IMR-90 (cell line): ENCODE data around the gene FXYD3. TPM values are rescaled to one million over a fixed set of nuclear protein-coding genes. Genes with fewer than 3 reads are reported as not detected.

ENCODE experiments used
- ATAC-seq: fragments of 200-7000 bp; cut with Tn5 transposase; 2 replicates; pipeline ENCODE4 v1.9.1; 2020; ENCODE audit warnings: low read depth, mild to moderate bottlenecking, moderate library complexity
- BruUV-seq: library from RNA; stranded (reverse); fragments of 400-500 nt; replicated peaks from 2 replicates; lab custom pipeline; 2021; lab: Mats Ljungman, UMichigan
- CTCF ChIA-PET: fragments of 300-600 bp; formaldehyde crosslinking; extraction: SDS; loops from one replicate; lab custom pipeline; 2021; ENCODE audit warnings: antibody characterized with exemption; lab: Yijun Ruan, JAX
- POLR2A ChIA-PET: fragments of 300-600 bp; sonication (Branson Sonifier 250); formaldehyde crosslinking; loops from one replicate; lab custom pipeline; 2022; ENCODE audit warnings: antibody characterized with exemption; ENCODE audit not compliant: unreplicated experiment; lab: Charles Lee
- DNase-seq: peaks from one replicate; pipeline ENCODE4 v3.0.0; 2013
- H2AFZ ChIP-seq: replicated peaks from 2 replicates; pipeline ENCODE3; 2013; ENCODE audit warnings: low read length, mild to moderate bottlenecking; ENCODE audit not compliant: poor library complexity
- H2AK5ac ChIP-seq: 2 replicates; pipeline ENCODE4 v1.6.1; 2013; ENCODE audit warnings: low read depth, low read length, inconsistent platforms
- H2AK9ac ChIP-seq: replicated peaks from 2 replicates; pipeline ENCODE3; 2013; ENCODE audit warnings: mild to moderate bottlenecking, low read depth, low read length, moderate library complexity; ENCODE audit not compliant: poor library complexity
- H2BK120ac ChIP-seq: 2 replicates; pipeline ENCODE4 v1.6.1; 2013; ENCODE audit warnings: low read depth, low read length, inconsistent platforms
- H2BK15ac ChIP-seq: 3 replicates; pipeline ENCODE4 v1.6.1; 2013; ENCODE audit warnings: low read depth, low read length, inconsistent platforms
- H2BK20ac ChIP-seq: 2 replicates; pipeline ENCODE4 v1.6.1; 2013; ENCODE audit warnings: low read depth, mild to moderate bottlenecking, inconsistent platforms, low read length, moderate library complexity
- H2BK5ac ChIP-seq: 2 replicates; pipeline ENCODE4 v1.6.1; 2013; ENCODE audit warnings: mild to moderate bottlenecking, low read depth, low read length, inconsistent platforms; ENCODE audit not compliant: poor library complexity, severe bottlenecking
- H3K14ac ChIP-seq: replicated peaks from 2 replicates; pipeline ENCODE4 v1.6.1; 2013; ENCODE audit warnings: low read depth, low read length, inconsistent platforms
- H3K18ac ChIP-seq: 2 replicates; pipeline ENCODE4 v1.6.1; 2013; ENCODE audit warnings: low read depth, low read length, control low read depth
- H3K23ac ChIP-seq: 2 replicates; pipeline ENCODE4 v1.6.1; 2013; ENCODE audit warnings: low read depth, low read length, inconsistent platforms
- H3K27ac ChIP-seq: 2 replicates; pipeline ENCODE4 v1.5.1; 2013; ENCODE audit warnings: mild to moderate bottlenecking, control low read depth, low read length; ENCODE audit not compliant: insufficient read depth
- H3K27me3 ChIP-seq: 2 replicates; pipeline ENCODE4 v1.6.1; 2013; ENCODE audit warnings: low read length; ENCODE audit not compliant: control insufficient read depth, insufficient read depth
- H3K36me3 ChIP-seq: 2 replicates; pipeline ENCODE4 v1.6.1; 2013; ENCODE audit warnings: low read length, mixed read lengths; ENCODE audit not compliant: control insufficient read depth, insufficient read depth
- H3K4ac ChIP-seq: 2 replicates; pipeline ENCODE4 v1.6.1; 2013; ENCODE audit warnings: low read depth, low read length, inconsistent platforms
- H3K4me1 ChIP-seq: 2 replicates; pipeline ENCODE4 v1.6.1; 2013; ENCODE audit warnings: low read length, mixed read lengths; ENCODE audit not compliant: control insufficient read depth, insufficient read depth
- H3K4me2 ChIP-seq: 2 replicates; pipeline ENCODE4 v1.6.1; 2013; ENCODE audit warnings: low read depth, mild to moderate bottlenecking, control low read depth, low read length, moderate library complexity
- H3K4me3 ChIP-seq: 2 replicates; pipeline ENCODE4 v1.5.1; 2013; ENCODE audit warnings: low read depth, mild to moderate bottlenecking, control low read depth, low read length, moderate library complexity; ENCODE audit not compliant: insufficient read depth
- H3K56ac ChIP-seq: 2 replicates; pipeline ENCODE4 v1.6.1; 2013; ENCODE audit warnings: low read length, inconsistent platforms; ENCODE audit not compliant: insufficient read depth; ENCODE audit errors: extremely low read depth
- H3K79me1 ChIP-seq, 2 experiments: 2 replicates each; pipeline ENCODE4 v1.6.1; 2013; ENCODE audit warnings: low read length in 2 of 2, inconsistent platforms in 1 of 2, low read depth in 1 of 2
- H3K9ac ChIP-seq: 2 replicates; pipeline ENCODE4 v1.6.1; 2013; ENCODE audit warnings: low read depth, low read length, control low read depth
- H3K9me1 ChIP-seq: 2 replicates; pipeline ENCODE4 v1.6.1; 2013; ENCODE audit warnings: low read length, inconsistent platforms; ENCODE audit not compliant: insufficient read depth
- H3K9me3 ChIP-seq: 2 replicates; pipeline ENCODE4 v1.6.1; 2013; ENCODE audit warnings: low read length; ENCODE audit not compliant: control insufficient read depth, insufficient read depth
- H4K20me1 ChIP-seq: 2 replicates; pipeline ENCODE4 v1.6.1; 2013; ENCODE audit warnings: low read length, inconsistent platforms; ENCODE audit not compliant: insufficient read depth
- H4K5ac ChIP-seq: 2 replicates; pipeline ENCODE4 v1.6.1; 2013; ENCODE audit warnings: mild to moderate bottlenecking, low read depth, low read length, control low read depth
- H4K8ac ChIP-seq, 2 experiments: 2 replicates each; pipeline ENCODE4 v1.6.1; 2013; ENCODE audit warnings: low read depth in 2 of 2, low read length in 2 of 2, control low read depth in 1 of 2, inconsistent platforms in 1 of 2
- H4K91ac ChIP-seq: 2 replicates; pipeline ENCODE4 v1.6.1; 2013; ENCODE audit warnings: low read depth, low read length, inconsistent platforms; ENCODE audit not compliant: insufficient read depth
- BHLHE40 ChIP-seq: fragments of 150-350 bp; IDR thresholded peaks from 2 replicates; pipeline ENCODE4 v1.6.1; 2016; ENCODE audit warnings: mild to moderate bottlenecking, low read depth, low read length
- CEBPB ChIP-seq: IDR thresholded peaks from 2 replicates; pipeline ENCODE4 v1.6.1; 2012; ENCODE audit warnings: low read depth, low read length, improper control_type of control experiment
- CHD1 ChIP-seq: IDR thresholded peaks from 2 replicates; pipeline ENCODE4 v1.6.1; 2012; ENCODE audit warnings: low read depth, low read length, improper control_type of control experiment
- CTCF ChIP-seq: conservative IDR thresholded peaks from 2 replicates; pipeline ENCODE4 v1.5.1; 2012; ENCODE audit warnings: mild to moderate bottlenecking, low read depth, low read length, improper control_type of control experiment
- ELK1 ChIP-seq: fragments of 150-350 bp; IDR thresholded peaks from 2 replicates; pipeline ENCODE4 v1.6.1; 2016; ENCODE audit warnings: low read depth, mild to moderate bottlenecking, low read length, moderate library complexity, borderline replicate concordance
- FOS ChIP-seq: fragments of 150-350 bp; IDR thresholded peaks from 2 replicates; pipeline ENCODE4 v1.6.1; 2016; ENCODE audit warnings: low read depth, low read length
- MAFK ChIP-seq: IDR thresholded peaks from 2 replicates; pipeline ENCODE4 v1.6.1; 2012; ENCODE audit warnings: low read depth, low read length, improper control_type of control experiment
- MAZ ChIP-seq: IDR thresholded peaks from 2 replicates; pipeline ENCODE4 v1.6.1; 2012; ENCODE audit warnings: low read depth, mild to moderate bottlenecking, low read length, improper control_type of control experiment, moderate library complexity, borderline replicate concordance
- MXI1 ChIP-seq: IDR thresholded peaks from 2 replicates; pipeline ENCODE4 v1.6.1; 2012; ENCODE audit warnings: low read depth, mild to moderate bottlenecking, low read length, moderate library complexity, borderline replicate concordance
- NFE2L2 ChIP-seq: fragments of 150-350 bp; IDR thresholded peaks from 2 replicates; pipeline ENCODE4 v1.6.1; 2016; ENCODE audit warnings: low read depth, mild to moderate bottlenecking, low read length
- POLR2A ChIP-seq: IDR thresholded peaks from 2 replicates; pipeline ENCODE4 v1.6.1; 2012; ENCODE audit warnings: mild to moderate bottlenecking, low read depth, low read length
- RAD21 ChIP-seq: IDR thresholded peaks from 2 replicates; pipeline ENCODE4 v1.6.1; 2012; ENCODE audit warnings: low read length, improper control_type of control experiment
- RCOR1 ChIP-seq: IDR thresholded peaks from 2 replicates; pipeline ENCODE4 v1.6.1; 2012; ENCODE audit warnings: mild to moderate bottlenecking, low read length, improper control_type of control experiment; ENCODE audit not compliant: insufficient replicate concordance
- RFX5 ChIP-seq: IDR thresholded peaks from 2 replicates; pipeline ENCODE4 v1.8.0; 2012; ENCODE audit warnings: low read depth, mild to moderate bottlenecking, low read length, moderate library complexity
- SMC3 ChIP-seq: fragments of 150-350 bp; IDR thresholded peaks from 2 replicates; pipeline ENCODE4 v1.6.1; 2016; ENCODE audit warnings: low read depth, mild to moderate bottlenecking, antibody characterized with exemption, low read length, moderate library complexity
- WGBS, 2 experiments: methylation state at CpG; one replicate each; pipeline versions ENCODE4 v1.1.5 to v1.1.7; 2013; ENCODE audit warnings: missing lambda C conversion rate in 2 of 2; ENCODE audit not compliant: insufficient read length in 1 of 2; ENCODE audit errors: extremely low coverage in 2 of 2; 5-methylcytosine and 5-hydroxymethylcytosine counted together
- dilution Hi-C: fragments of 300-500 bp; cut with HindIII; formaldehyde crosslinking; loops from one replicate; pipeline ENCODE4 v1.14.3; 2018; ENCODE audit warnings: low sequenced_read_pairs; ENCODE audit not compliant: unreplicated experiment
- in situ Hi-C: fragments of 300-500 bp; cut with MboI; formaldehyde crosslinking; loops from 3 replicates; pipeline ENCODE4 v1.14.3; 2019; ENCODE audit warnings: low sequenced_read_pairs, inconsistent platforms, mixed read lengths
- intact Hi-C: fragments of 100-400 bp; cut with micrococcal nuclease; formaldehyde crosslinking; loops from 2 replicates; pipeline ENCODE4 v1.10.0; 2022
- polyA plus RNA-seq, 3 experiments: library from polyadenylated mRNA; depleted of rRNA; stranded (reverse); fragments of >200 nt; gene quantifications; 2 replicates each; pipeline ENCODE4 v1.2.3, GENCODE V29; 2012; ENCODE audit warnings: low replicate concordance in 1 of 3
- total RNA-seq: library from RNA; depleted of rRNA; stranded (reverse); fragments of >200 nt; gene quantifications from 2 replicates; pipeline ENCODE4 v1.2.3, GENCODE V29; 2012
- TF ChIP-seq, protein P1 (sequence below): fragments of 150-350 bp; IDR thresholded peaks from 2 replicates; pipeline ENCODE4 v1.6.1; 2017; ENCODE audit warnings: mild to moderate bottlenecking, antibody characterized with exemption, low read length, low read depth

Gene FXYD3
- total and polyA plus RNA-seq, 2 of the 4 experiments (the other 2 are of a cell fraction), result not detected

GRCh38 chr19:35085947-35086346, 29.7 kb upstream of the FXYD3 start:
- Histone ChIP-seq H4K5ac (no peak overlapping the region), H3K9me1 (peaks cover 7% of the 10 kb centered on the region), H2AK9ac (no peak overlapping the region), H3K4ac (no peak overlapping the region), H3K23ac (no peak overlapping the region), H2BK20ac (no peak overlapping the region), H3K4me2 (no peak overlapping the region), H4K8ac (no peak overlapping the region), H4K91ac (no peak overlapping the region), H2AK5ac (no peak overlapping the region), H3K27me3 (0 out of 2 replicates have a peak, but pooled peaks cover 1% of the 10 kb centered on the region), H2BK5ac (no peak overlapping the region), H3K9me3 (no peaks in the 10 kb centered on the region; the same call in 1 of the 2 replicates), H3K27ac (no peak overlapping the region), H3K14ac (no peak overlapping the region), H3K18ac (no peak overlapping the region), H2BK120ac (no peak overlapping the region), H2BK15ac (no peak overlapping the region), H3K4me1 (peaks cover 3% of the 10 kb centered on the region), H4K20me1 (no peaks in the 10 kb centered on the region), H3K9ac (no peak overlapping the region), H3K56ac (no peak overlapping the region), H3K36me3 (no peaks in the 10 kb centered on the region), H2AFZ (no peak overlapping the region), H3K79me1 (no peaks in the 10 kb centered on the region), H3K4me3 (no peak overlapping the region)
- ChIA-PET CTCF (interaction anchor here (1.2 kb wide), 1 partner anchor 19 kb away, joined by 3 read pairs; no protein-coding TSS in a partner anchor), POLR2A (no interaction called here)
- in situ Hi-C loops (no loop called here), intact Hi-C loops (no loop called here), dilution Hi-C loops (no loop called here)
- no CpG with 5 or more reads among the region's 6 CpGs for WGBS, 2 experiments
- DNase-seq (no peak), ATAC-seq (no peak)
- TF ChIP-seq RCOR1, result no peak
- TF ChIP-seq CEBPB, result no peak
- no peak for TF ChIP-seq RFX5
- TF ChIP-seq BHLHE40, result no peak
- TF ChIP-seq MXI1, result no peak
- no peak for TF ChIP-seq POLR2A
- TF ChIP-seq RAD21, result no peak
- no peak for TF ChIP-seq FOS
- TF ChIP-seq NFE2L2, result no peak
- TF ChIP-seq SMC3, result no peak
- TF ChIP-seq MAZ, result no peak
- no peak for TF ChIP-seq MAFK
- TF ChIP-seq CTCF, result no peak
- TF ChIP-seq, protein P1, sequence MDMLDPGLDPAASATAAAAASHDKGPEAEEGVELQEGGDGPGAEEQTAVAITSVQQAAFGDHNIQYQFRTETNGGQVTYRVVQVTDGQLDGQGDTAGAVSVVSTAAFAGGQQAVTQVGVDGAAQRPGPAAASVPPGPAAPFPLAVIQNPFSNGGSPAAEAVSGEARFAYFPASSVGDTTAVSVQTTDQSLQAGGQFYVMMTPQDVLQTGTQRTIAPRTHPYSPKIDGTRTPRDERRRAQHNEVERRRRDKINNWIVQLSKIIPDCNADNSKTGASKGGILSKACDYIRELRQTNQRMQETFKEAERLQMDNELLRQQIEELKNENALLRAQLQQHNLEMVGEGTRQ, result no peak
- TF ChIP-seq ELK1, result no peak
- TF ChIP-seq CHD1, result no peak
- no TSS peak for BruUV-seq
